ENCODE results near the gene CNTN2. TPM values are rescaled to one million over a fixed set of nuclear protein-coding genes. Genes with fewer than 3 reads are reported as not detected.

CNTN2 gene
- polyA plus RNA-seq, 4 donors, result under 0.01 to 1.7 (median 0.35) TPM; not detected in 1

GRCh38 chr1:205052690-205053089 lies 9.7 kb downstream of the CNTN2 start:
- H3K27me3 ChIP-seq (ENCODE audit: control insufficient read depth in 3 of 3, insufficient read depth in 3 of 3, low read length in 3 of 3), result peaks cover 0 to 16% (median 1%) of the 10 kb centered on the region in 3 donors
- no peaks in the 10 kb centered on the region for H3K36me3 ChIP-seq (ENCODE audit: control insufficient read depth in 3 of 3, insufficient read depth in 2 of 3, low read depth in 1 of 3, low read length in 3 of 3)
- DNase-seq, result no peak
- no peaks in the 10 kb centered on the region for H3K4me1 ChIP-seq (ENCODE audit: control insufficient read depth in 3 of 3, insufficient read depth in 2 of 3, low read depth in 1 of 3, low read length in 2 of 3)
- H3K9me3 ChIP-seq (ENCODE audit: control insufficient read depth in 2 of 2, insufficient read depth in 1 of 2, low read depth in 1 of 2, low read length in 1 of 2), result no peaks in the 10 kb centered on the region
- WGBS, 3 donors, result 66 to 75% (median 70%) methylated on average over 11 of the region's 11 CpGs
- no peak overlapping the region for H3K4me3 ChIP-seq (ENCODE audit: low read depth in 1 of 3, low read length in 3 of 3)
- FAIRE-seq, result no peak
- H3K27ac ChIP-seq (ENCODE audit: low read depth in 1 of 3, low read length in 2 of 3), result no peak overlapping the region

- no peak for FAIRE-seq
- no peaks in the 10 kb centered on the region for H3K36me3 ChIP-seq (ENCODE audit: control insufficient read depth in 3 of 3, insufficient read depth in 2 of 3, low read depth in 1 of 3, low read length in 3 of 3)
- H3K27me3 ChIP-seq (ENCODE audit: control insufficient read depth in 3 of 3, insufficient read depth in 3 of 3, low read length in 3 of 3), result peaks cover 0 to 11% (median 1%) of the 10 kb centered on the region in 3 donors
- 84 to 91% (median 87%) methylated on average over 5 of the region's 5 CpGs for WGBS, 3 donors
- DNase-seq, result no peak
- no peak overlapping the region for H3K27ac ChIP-seq (ENCODE audit: low read depth in 1 of 3, low read length in 2 of 3)
- no peaks in the 10 kb centered on the region for H3K9me3 ChIP-seq (ENCODE audit: control insufficient read depth in 2 of 2, insufficient read depth in 1 of 2, low read depth in 1 of 2, low read length in 1 of 2)
- no peaks in the 10 kb centered on the region for H3K4me1 ChIP-seq (ENCODE audit: control insufficient read depth in 3 of 3, insufficient read depth in 2 of 3, low read depth in 1 of 3, low read length in 2 of 3)
- H3K4me3 ChIP-seq (ENCODE audit: low read depth in 1 of 3, low read length in 3 of 3), result no peak overlapping the region
Measured at GRCh38 chr1:205053296-205053695, 10.3 kb downstream of the CNTN2 start.

- no peak for DNase-seq
- no peak for FAIRE-seq
Measured at GRCh38 chr1:205054013-205054412, 11.0 kb downstream of the CNTN2 start.

GRCh38 chr1:205056188-205056611 lies 13.2 kb downstream of the CNTN2 start:
- Histone ChIP-seq H3K36me3 (ENCODE audit: control insufficient read depth in 3 of 3, insufficient read depth in 2 of 3, low read depth in 1 of 3, low read length in 3 of 3) (no peaks in the 10 kb centered on the region), H3K9me3 (ENCODE audit: control insufficient read depth in 2 of 2, insufficient read depth in 1 of 2, low read depth in 1 of 2, low read length in 1 of 2) (no peaks in the 10 kb centered on the region), H3K27ac (ENCODE audit: low read depth in 1 of 3, low read length in 2 of 3) (no peak overlapping the region), H3K4me3 (ENCODE audit: low read depth in 1 of 3, low read length in 3 of 3) (no peak overlapping the region), H3K27me3 (ENCODE audit: control insufficient read depth in 3 of 3, insufficient read depth in 3 of 3, low read length in 3 of 3) (peaks cover 0 to 10% (median 0%) of the 10 kb centered on the region in 3 donors), H3K4me1 (ENCODE audit: control insufficient read depth in 3 of 3, insufficient read depth in 2 of 3, low read depth in 1 of 3, low read length in 2 of 3) (no peaks in the 10 kb centered on the region)
- no peak for FAIRE-seq
- WGBS, 3 donors, result 80 to 86% (median 85%) methylated on average over 13 of the region's 13 CpGs
- no peak for DNase-seq

More at GRCh38 chr1:205054013-205054412, 11.0 kb downstream of the CNTN2 start:
- H3K9me3 ChIP-seq (ENCODE audit: control insufficient read depth in 2 of 2, insufficient read depth in 1 of 2, low read depth in 1 of 2, low read length in 1 of 2), result no peaks in the 10 kb centered on the region
- H3K4me1 ChIP-seq (ENCODE audit: control insufficient read depth in 3 of 3, insufficient read depth in 2 of 3, low read depth in 1 of 3, low read length in 2 of 3), result no peaks in the 10 kb centered on the region
- no peaks in the 10 kb centered on the region for H3K36me3 ChIP-seq (ENCODE audit: control insufficient read depth in 3 of 3, insufficient read depth in 2 of 3, low read depth in 1 of 3, low read length in 3 of 3)
- peaks cover 0 to 10% (median 0%) of the 10 kb centered on the region in 3 donors for H3K27me3 ChIP-seq (ENCODE audit: control insufficient read depth in 3 of 3, insufficient read depth in 3 of 3, low read length in 3 of 3)
- 41 to 55% (median 50%) methylated on average over 7 of the region's 7 CpGs for WGBS, 3 donors
- no peak overlapping the region for H3K27ac ChIP-seq (ENCODE audit: low read depth in 1 of 3, low read length in 2 of 3)
- H3K4me3 ChIP-seq (ENCODE audit: low read depth in 1 of 3, low read length in 3 of 3), result no peak overlapping the region

GRCh38 chr1:205056956-205057568 lies 14.1 kb downstream of the CNTN2 start:
- FAIRE-seq (no peak), DNase-seq (no peak)
- no peaks in the 10 kb centered on the region for H3K4me1 ChIP-seq (ENCODE audit: control insufficient read depth in 3 of 3, insufficient read depth in 2 of 3, low read depth in 1 of 3, low read length in 2 of 3)
- no peaks in the 10 kb centered on the region for H3K36me3 ChIP-seq (ENCODE audit: control insufficient read depth in 3 of 3, insufficient read depth in 2 of 3, low read depth in 1 of 3, low read length in 3 of 3)
- peaks cover 0 to 10% (median 0%) of the 10 kb centered on the region in 3 donors for H3K27me3 ChIP-seq (ENCODE audit: control insufficient read depth in 3 of 3, insufficient read depth in 3 of 3, low read length in 3 of 3)
- no peak overlapping the region for H3K4me3 ChIP-seq (ENCODE audit: low read depth in 1 of 3, low read length in 3 of 3)
- H3K9me3 ChIP-seq (ENCODE audit: control insufficient read depth in 2 of 2, insufficient read depth in 1 of 2, low read depth in 1 of 2, low read length in 1 of 2), result no peaks in the 10 kb centered on the region
- 90 to 97% (median 92%) methylated on average over 6 of the region's 6 CpGs for WGBS, 3 donors
- no peak overlapping the region for H3K27ac ChIP-seq (ENCODE audit: low read depth in 1 of 3, low read length in 2 of 3)

- DNase-seq, result no peak
- H3K27me3 ChIP-seq (ENCODE audit: control insufficient read depth in 3 of 3, insufficient read depth in 3 of 3, low read length in 3 of 3), result peaks cover 0 to 4% (median 0%) of the 10 kb centered on the region in 3 donors
- WGBS, 3 donors, result 67 to 81% (median 74%) methylated on average over 19 of the region's 19 CpGs
- no peaks in the 10 kb centered on the region for H3K4me1 ChIP-seq (ENCODE audit: control insufficient read depth in 3 of 3, insufficient read depth in 2 of 3, low read depth in 1 of 3, low read length in 2 of 3)
- H3K36me3 ChIP-seq (ENCODE audit: control insufficient read depth in 3 of 3, insufficient read depth in 2 of 3, low read depth in 1 of 3, low read length in 3 of 3), result no peaks in the 10 kb centered on the region
- no peaks in the 10 kb centered on the region for H3K9me3 ChIP-seq (ENCODE audit: control insufficient read depth in 2 of 2, insufficient read depth in 1 of 2, low read depth in 1 of 2, low read length in 1 of 2)
- no peak for FAIRE-seq
- H3K27ac ChIP-seq (ENCODE audit: low read depth in 1 of 3, low read length in 2 of 3), result no peak overlapping the region
- H3K4me3 ChIP-seq (ENCODE audit: low read depth in 1 of 3, low read length in 3 of 3), result no peak overlapping the region
Measured at GRCh38 chr1:205057808-205058575, 15.0 kb downstream of the CNTN2 start.

- Histone ChIP-seq H3K27ac (ENCODE audit: low read depth in 1 of 3, low read length in 2 of 3) (no peak overlapping the region), H3K27me3 (ENCODE audit: control insufficient read depth in 3 of 3, insufficient read depth in 3 of 3, low read length in 3 of 3) (peaks cover 0 to 4% (median 0%) of the 10 kb centered on the region in 3 donors), H3K36me3 (ENCODE audit: control insufficient read depth in 3 of 3, insufficient read depth in 2 of 3, low read depth in 1 of 3, low read length in 3 of 3) (no peaks in the 10 kb centered on the region), H3K9me3 (ENCODE audit: control insufficient read depth in 2 of 2, insufficient read depth in 1 of 2, low read depth in 1 of 2, low read length in 1 of 2) (no peaks in the 10 kb centered on the region), H3K4me1 (ENCODE audit: control insufficient read depth in 3 of 3, insufficient read depth in 2 of 3, low read depth in 1 of 3, low read length in 2 of 3) (no peaks in the 10 kb centered on the region), H3K4me3 (ENCODE audit: low read depth in 1 of 3, low read length in 3 of 3) (no peak overlapping the region)
- FAIRE-seq, result no peak
- no peak for DNase-seq
- WGBS, 3 donors, result 89 to 96% (median 94%) methylated on average over 12 of the region's 12 CpGs
Measured at GRCh38 chr1:205058853-205059252, 15.8 kb downstream of the CNTN2 start.

- Histone ChIP-seq H3K4me1 (ENCODE audit: control insufficient read depth in 3 of 3, insufficient read depth in 2 of 3, low read depth in 1 of 3, low read length in 2 of 3) (no peaks in the 10 kb centered on the region), H3K36me3 (ENCODE audit: control insufficient read depth in 3 of 3, insufficient read depth in 2 of 3, low read depth in 1 of 3, low read length in 3 of 3) (no peaks in the 10 kb centered on the region), H3K9me3 (ENCODE audit: control insufficient read depth in 2 of 2, insufficient read depth in 1 of 2, low read depth in 1 of 2, low read length in 1 of 2) (no peaks in the 10 kb centered on the region), H3K27me3 (ENCODE audit: control insufficient read depth in 3 of 3, insufficient read depth in 3 of 3, low read length in 3 of 3) (no peaks in the 10 kb centered on the region), H3K27ac (ENCODE audit: low read depth in 1 of 3, low read length in 2 of 3) (no peak overlapping the region), H3K4me3 (ENCODE audit: low read depth in 1 of 3, low read length in 3 of 3) (no peak overlapping the region)
- no peak for FAIRE-seq
- DNase-seq, result no peak
- 85 to 94% (median 89%) methylated on average over 6 of the region's 6 CpGs for WGBS, 3 donors
Measured at GRCh38 chr1:205059660-205060059, 16.6 kb downstream of the CNTN2 start.
